Measurements from ENCODE around the gene RBBP8NL.

The RBBP8NL gene

DNA sequence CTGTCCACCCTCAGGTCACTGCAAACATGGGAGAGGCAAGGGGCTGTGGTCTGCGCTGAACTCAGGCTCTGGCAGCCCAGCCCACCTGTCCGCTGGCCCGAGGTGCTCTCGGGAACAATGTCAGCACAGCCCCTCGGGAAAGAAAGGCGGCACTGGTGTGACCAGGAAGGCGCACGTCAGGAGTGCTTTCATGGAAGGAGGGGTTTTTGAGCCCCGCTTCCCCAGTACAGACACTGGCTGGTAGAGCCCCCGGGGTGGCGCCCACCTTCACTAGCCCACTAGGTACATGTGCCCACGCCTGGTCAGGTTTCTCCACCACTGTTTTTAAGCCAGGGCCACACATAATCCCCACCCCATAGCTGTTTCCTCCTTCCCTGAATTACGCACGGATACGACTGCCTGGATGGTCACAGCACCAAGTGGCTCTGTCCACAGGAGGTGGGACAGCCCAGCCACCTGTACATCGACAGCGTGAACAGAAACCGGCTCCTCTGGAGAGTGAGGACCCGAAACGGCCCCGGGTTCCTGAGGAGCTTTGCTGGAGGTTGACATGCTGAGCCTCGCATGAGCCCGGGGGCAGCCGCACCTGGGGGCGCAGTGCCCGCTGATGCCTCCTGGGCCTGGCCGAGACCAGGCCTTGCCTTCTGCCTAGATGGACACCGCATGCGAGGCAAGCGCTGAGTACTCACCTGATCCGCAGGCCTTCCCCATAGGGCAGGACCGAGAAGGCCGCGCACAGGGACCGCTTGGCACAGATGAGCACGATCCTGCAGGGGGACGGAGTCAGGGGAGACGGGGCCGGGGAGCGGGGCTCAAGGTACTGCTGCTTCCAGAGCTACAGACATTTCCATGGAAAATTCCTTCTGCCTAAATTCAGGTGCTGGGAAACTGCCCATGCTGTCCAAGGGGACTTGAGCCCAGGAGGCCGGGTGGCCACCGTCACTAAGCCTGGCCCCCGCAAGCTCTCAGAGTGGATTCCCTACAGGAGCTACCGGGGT is 32.8 kb downstream of the RBBP8NL start:
- no peak for DNase-seq (ENCODE audit: low read depth)
- no peak overlapping the region for H3K4me3 ChIP-seq (replicated peaks; ENCODE audit: low read depth, low read length)
- TF ChIP-seq, protein P1, sequence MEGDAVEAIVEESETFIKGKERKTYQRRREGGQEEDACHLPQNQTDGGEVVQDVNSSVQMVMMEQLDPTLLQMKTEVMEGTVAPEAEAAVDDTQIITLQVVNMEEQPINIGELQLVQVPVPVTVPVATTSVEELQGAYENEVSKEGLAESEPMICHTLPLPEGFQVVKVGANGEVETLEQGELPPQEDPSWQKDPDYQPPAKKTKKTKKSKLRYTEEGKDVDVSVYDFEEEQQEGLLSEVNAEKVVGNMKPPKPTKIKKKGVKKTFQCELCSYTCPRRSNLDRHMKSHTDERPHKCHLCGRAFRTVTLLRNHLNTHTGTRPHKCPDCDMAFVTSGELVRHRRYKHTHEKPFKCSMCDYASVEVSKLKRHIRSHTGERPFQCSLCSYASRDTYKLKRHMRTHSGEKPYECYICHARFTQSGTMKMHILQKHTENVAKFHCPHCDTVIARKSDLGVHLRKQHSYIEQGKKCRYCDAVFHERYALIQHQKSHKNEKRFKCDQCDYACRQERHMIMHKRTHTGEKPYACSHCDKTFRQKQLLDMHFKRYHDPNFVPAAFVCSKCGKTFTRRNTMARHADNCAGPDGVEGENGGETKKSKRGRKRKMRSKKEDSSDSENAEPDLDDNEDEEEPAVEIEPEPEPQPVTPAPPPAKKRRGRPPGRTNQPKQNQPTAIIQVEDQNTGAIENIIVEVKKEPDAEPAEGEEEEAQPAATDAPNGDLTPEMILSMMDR (IDR thresholded peaks at IDR 0.05; ENCODE audit: low read length, missing control alignments): no peak

DNA sequence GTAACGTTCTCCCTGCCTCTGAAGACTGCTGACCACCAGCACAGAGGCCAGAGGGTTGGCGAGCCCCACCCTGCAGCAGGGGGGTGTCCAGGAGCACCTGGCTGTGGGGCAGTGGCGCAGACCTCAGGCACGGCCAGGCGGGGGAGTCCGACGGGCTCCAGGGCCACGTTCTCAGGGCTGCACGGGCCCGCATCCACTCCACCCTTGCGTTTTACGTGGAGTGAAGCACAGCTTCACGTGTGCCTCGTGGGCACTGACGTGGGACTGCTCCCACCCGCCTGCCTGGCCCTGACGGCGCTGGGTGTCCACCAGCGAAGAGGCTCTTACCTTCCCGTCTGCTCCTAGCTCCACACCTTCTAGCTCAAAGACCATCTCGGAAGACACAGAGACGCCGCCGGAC is 33.5 kb downstream of the RBBP8NL start:
- TF ChIP-seq, protein P1 (IDR thresholded peaks at IDR 0.05; ENCODE audit: low read length, missing control alignments): no peak
- H3K4me3 ChIP-seq (replicated peaks; ENCODE audit: low read depth, low read length): no peak overlapping the region
- no peak for DNase-seq (ENCODE audit: low read depth)

DNA sequence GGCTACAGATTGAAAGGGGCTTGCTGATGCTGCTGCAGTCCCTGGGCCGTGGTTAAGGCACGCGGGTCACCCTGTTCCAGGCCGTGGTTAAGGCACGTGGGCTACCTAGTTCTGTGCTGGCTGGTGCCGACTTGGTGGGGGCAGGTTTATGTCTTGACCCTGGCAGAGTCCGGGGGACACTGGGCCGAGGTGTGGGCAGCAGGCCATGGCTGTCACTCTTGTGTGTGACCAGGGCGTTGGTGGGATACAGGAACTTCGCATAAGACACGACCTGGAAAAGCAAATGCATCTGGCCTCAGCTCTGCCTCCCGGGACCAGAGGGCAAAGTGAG is 34.0 kb downstream of the RBBP8NL start:
- no peak overlapping the region for H3K4me3 ChIP-seq (replicated peaks; ENCODE audit: low read depth, low read length)
- TF ChIP-seq, protein P1 (IDR thresholded peaks at IDR 0.05; ENCODE audit: low read length, missing control alignments): no peak
- DNase-seq (ENCODE audit: low read depth): no peak

DNA sequence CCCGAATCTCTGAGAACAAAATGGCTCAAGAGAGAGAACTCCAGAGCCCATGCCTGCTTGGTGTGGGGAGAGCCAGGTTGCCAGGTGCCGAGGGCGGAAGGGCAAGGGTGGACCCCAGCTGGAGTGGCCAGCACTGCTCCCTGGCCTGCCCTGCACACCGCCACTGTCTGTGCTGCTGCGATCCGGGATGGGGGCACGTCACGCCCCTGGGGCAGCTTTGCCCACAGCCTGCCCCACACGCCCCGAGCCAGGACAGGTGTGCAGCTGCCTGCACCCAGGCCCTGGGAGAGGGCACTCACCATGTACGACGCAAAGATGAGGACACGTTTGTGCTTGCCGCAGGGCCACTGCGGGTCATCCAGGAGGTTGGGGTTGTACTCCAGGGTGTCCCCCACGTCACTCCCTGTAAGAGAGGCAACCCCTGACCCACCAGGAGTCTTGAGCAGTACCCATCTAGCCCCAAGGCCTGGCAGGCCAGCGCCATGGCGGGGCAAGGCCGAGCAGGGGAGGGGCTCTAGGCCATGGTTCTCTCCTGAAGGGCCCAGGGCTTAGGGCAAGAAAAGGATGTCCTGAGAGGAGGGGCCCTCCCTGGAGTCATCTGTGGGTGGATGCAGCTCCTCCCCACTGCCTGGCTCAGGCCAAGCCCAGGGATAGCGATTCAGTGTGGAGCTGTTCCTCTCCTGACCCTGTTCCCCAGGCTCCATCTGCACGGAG is 34.6 kb downstream of the RBBP8NL start:
- TF ChIP-seq, protein P1 (IDR thresholded peaks at IDR 0.05; ENCODE audit: low read length, missing control alignments): no peak
- no peak for DNase-seq (ENCODE audit: low read depth)
- H3K4me3 ChIP-seq (replicated peaks; ENCODE audit: low read depth, low read length): no peak overlapping the region

DNA sequence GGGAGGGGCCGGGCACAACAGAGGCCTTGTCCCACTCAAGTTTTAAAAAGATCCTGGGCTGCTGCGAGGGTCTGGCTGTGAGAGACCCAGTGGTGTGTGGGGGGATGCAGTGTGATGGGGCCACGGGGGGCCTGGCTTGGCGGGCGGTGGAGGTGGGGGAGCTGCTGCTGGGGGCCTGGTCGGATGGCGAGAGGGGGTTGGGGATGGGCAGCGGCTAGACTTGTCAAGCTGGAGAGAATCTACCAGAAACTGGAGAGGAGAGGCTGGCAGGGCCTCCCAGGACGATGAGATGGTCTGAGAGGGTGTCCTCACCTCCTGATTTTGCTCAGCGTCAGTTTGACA is 35.3 kb downstream of the RBBP8NL start:
- DNase-seq (ENCODE audit: low read depth): no peak
- no peak overlapping the region for H3K4me3 ChIP-seq (replicated peaks; ENCODE audit: low read depth, low read length)
- TF ChIP-seq, protein P1 (IDR thresholded peaks at IDR 0.05; ENCODE audit: low read length, missing control alignments): no peak

DNA sequence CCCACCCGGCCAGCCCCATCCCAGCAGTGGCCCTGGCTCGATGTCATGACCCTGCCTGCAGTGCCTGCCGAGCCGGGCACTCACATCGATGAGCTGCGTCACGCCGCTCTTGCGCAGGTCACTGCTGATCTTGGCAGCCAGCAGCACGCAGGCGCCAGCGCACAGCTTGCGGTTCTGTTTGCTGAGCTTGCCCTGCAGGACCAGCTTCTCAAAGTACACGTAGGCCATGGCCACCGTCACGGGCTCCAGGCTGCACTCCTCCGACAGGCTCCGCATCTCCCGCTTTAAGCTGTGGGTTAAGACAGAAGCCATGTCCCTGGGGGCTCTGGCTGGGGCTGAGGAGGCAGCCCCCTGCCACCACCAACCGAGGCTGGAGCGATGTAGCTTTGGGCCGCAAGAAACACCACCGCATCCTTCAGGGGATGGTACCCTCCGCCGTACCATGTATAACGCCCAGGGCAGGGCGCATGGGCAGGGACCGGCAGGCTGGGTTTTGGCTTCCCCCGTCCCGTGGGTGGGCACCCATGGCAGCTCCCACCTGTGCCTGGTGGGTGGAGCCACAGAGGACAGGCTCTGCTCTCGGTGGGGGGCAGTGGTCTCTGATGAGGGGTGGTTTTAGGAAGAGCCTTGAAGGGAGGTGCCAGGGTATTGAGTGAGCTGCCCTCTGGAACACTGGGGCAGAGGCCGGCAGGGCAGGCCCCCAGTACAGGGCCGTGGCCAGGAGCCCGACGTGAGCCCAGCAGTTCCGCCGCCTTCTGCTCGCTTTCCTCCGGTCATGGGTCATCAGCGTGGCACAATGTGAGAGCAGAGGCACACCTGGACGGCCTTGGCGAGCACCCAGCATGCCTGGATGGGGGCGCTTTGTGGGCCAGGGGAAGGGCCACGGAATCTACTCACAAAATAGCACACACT is 35.9 kb downstream of the RBBP8NL start:
- TF ChIP-seq, protein P1 (IDR thresholded peaks at IDR 0.05; ENCODE audit: low read length, missing control alignments): no peak
- H3K4me3 ChIP-seq (replicated peaks; ENCODE audit: low read depth, low read length): no peak overlapping the region
- DNase-seq (ENCODE audit: low read depth): no peak
